CD4-positive, alpha-beta T cell treated with Interleukin-4 for 1 hour (primary cell): ENCODE results near the gene ELOVL6.
A peak's percentile ranks its signal among the peaks of the same experiment; 100 is the strongest.
"Not testable (repeated sequence)": the region's sequence is repeated elsewhere in the genome, so short reads cannot be mapped to it uniquely, and the experiment has no call there.

ENCODE experiments used
- DNase-seq, 2 donors: peaks; one replicate each; pipeline ENCODE4 v3.0.0-alpha.2; 2020 to 2022

Gene ELOVL6

DNA sequence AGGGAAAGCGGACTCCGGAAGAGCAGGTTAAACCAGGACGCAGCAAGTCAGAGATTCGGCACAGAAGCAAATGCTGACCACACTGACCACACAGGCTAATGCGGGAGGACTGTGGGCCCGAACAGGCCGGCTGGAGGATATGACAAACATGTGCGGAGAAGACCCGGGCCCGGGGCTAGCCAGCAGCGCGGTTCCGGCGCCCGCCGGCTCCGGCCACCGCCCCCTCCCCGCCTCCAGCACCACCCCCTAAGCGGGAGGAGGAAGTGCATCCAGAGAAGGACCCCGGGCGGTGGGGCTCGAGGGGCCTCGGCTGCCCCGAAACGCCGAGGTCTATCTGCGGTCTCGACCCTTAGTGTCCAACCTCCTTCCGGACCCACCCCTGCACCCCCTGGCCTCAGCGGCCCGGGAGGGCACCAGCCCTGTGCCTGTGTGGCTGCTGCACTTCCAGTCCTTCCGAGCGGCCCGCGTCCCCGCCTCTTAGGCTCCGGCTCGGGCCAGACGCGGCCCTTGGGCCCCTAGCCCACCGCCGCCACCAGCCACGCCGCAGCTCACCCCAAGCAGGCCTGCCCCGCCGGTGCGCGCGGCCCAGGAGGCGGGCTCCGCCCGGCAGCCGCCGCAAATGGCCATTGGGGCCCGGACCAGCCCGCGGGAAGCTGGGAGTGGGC, 2.1 kb downstream of the ELOVL6 start:
- DNase-seq: peak; percentile 18 to 41

DNA sequence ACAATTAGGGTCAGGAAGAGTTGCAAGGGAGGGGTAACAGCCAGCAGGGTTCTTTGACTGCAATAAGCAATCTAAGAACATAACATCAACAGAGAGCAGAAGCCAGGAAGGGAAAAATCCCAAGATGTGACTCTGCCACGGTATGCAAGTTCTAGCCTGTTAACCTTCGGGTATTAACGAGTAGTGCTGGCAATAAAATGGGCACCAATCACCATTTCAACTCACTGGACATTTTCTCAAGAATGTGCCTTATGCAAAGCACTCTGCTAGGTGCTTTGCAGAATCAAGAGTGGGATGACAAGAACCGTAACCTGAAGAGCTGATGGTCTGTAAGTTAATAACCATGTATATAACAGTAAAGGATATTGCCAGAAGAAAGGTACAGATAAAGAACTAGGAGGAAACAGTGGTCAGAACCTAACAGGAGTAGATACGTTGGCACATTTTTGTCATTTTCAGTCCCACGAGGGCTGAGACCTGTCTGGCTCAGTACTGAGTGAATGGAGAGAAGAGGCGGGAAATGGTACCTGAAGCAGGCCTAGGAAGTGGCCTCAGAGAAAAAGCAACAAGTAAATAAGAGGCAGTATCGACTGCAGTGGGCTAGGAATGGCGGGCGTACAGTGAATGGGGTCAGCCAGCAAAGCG, 2.7 kb downstream of the ELOVL6 start:
- peak in 1 of 2 donors; percentile 5 for DNase-seq

GRCh38 chr4:110193822-110194761, 4.3 kb downstream of the ELOVL6 start:
- DNase-seq: peak; percentile 88 to 89

- DNase-seq: not testable (repeated sequence)
Measured at GRCh38 chr4:110193287-110193686, 5.1 kb downstream of the ELOVL6 start.

GRCh38 chr4:110190249-110190648, 8.2 kb downstream of the ELOVL6 start:
- DNase-seq: no peak

GRCh38 chr4:110188113-110188512, 10.3 kb downstream of the ELOVL6 start:
- no peak for DNase-seq

- no peak for DNase-seq
Measured at GRCh38 chr4:110184791-110185155, 13.6 kb downstream of the ELOVL6 start.

- DNase-seq: no peak
Measured at GRCh38 chr4:110184140-110184790, 14.2 kb downstream of the ELOVL6 start.

- DNase-seq: no peak
Measured at GRCh38 chr4:110183643-110184042, 14.8 kb downstream of the ELOVL6 start.

DNA sequence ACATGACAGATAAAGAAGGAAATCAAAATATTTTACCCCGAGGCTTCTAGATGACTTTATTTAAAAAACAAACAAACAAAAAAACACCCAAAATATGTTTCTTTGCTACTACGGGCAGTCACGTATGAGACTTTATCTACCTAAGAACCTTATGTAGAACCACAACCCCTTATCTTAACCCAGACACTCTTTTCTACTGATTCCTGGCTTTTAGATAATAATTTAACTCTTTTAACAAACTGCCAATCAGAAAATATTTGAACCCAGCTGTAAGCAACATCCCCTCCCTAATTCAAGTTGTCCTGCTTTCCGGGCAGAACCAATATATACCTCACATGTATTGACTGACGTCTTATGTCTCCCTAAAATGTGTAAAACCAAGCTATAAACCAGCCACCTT, 15.4 kb downstream of the ELOVL6 start:
- no peak for DNase-seq

GRCh38 chr4:110181890-110182289, 16.5 kb downstream of the ELOVL6 start:
- DNase-seq: no peak

DNA sequence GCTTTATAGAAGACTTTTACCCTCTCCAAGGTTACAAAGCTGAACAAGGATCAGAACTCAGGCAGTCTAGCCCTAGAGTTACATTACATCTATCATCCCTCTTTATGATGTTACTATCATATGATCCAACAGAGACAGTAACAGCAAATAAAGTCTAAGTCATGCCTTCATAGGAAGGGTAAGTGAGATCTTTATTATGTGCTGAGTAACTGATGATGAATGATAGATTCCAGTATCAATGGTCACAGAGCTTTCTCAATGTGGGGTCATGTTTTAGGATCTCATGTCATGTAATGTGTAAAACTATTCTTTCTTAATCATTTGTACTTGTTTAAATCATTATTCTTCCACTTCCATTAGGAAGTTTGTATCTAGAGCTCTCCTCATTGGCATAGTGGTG, 22.8 kb downstream of the ELOVL6 start:
- DNase-seq: no peak

- no peak for DNase-seq
Measured at GRCh38 chr4:110172972-110173371, 25.4 kb downstream of the ELOVL6 start.

- DNase-seq: no peak
Measured at GRCh38 chr4:110171971-110172370, 26.4 kb downstream of the ELOVL6 start.

DNA sequence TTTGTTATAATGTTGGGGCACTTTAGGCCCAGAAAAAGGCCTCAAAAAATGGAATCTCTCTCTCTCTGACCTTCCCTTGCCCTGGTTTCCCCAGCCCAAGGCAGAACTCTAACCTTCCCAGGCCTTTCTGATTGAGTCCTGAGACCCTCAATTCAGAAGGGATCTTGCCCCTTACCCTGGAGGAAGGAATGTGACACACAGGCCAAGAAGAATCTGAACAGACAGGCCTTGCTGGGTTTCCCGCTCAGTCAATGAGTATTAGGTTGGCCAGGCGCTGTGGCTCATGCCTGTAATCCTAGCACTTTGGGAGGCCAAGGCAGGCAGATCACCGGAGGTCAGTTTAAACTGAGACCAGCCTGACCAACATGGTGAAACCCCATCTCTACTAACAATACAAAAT, 27.6 kb downstream of the ELOVL6 start:
- no peak for DNase-seq

- DNase-seq: peak; percentile 60 to 64
Measured at GRCh38 chr4:110165382-110166286, 32.8 kb downstream of the ELOVL6 start.

GRCh38 chr4:110164856-110165255, 33.6 kb downstream of the ELOVL6 start:
- DNase-seq: peak in 1 of 2 donors; percentile 14

GRCh38 chr4:110164251-110164650, 34.2 kb downstream of the ELOVL6 start:
- DNase-seq: no peak

DNA sequence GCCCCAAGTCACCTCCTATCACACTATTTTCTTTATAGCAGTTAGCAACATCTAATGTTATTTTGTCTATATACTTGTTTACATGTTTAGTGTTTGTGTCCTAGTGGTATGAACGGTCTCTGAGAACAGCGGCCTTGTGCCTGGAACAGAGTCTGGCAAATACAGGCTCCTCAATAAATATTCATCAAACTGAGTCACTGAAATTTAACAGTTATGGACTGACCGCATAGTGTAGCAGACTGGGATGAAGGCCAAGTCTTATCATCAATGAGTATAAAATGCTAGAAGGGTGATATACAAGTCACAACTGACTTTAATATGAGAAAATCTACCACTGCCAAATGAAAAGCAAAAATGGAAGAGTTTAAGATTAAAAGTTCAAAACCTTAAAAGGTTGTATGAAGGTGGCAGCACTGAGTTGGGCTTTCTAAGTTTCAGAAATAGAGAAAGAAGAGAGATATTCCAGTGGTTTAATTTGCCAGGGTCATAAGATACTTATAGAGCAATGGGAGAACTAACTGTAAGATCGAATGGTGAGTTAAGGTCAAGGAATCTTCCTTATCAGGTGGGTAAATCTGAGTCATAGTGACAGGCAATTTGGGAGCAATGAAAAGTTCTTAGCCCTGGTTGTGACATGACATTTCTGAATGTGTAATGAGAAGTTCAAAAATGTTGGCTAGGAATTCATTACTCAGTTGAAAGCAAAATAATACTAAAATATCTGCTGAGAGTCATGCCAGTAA, 34.9 kb downstream of the ELOVL6 start:
- DNase-seq: no peak

DNA sequence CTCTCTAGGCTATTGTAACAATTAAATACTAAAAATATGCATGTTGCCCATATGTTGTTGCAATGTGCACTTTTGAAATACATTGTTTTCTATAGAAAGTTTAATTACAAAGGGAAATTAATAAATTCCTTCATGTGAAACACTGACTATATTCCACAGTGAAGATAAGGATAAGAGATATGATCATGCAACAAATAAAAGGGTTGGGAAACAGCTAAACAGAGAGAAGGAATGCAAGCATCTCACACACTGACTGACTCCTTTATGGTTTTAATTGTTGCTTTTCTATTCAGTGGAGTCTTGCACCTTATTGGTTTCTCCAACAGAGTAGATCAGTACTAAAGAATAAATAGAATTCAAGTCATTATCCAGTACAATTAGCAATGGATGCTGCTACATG, 37.8 kb downstream of the ELOVL6 start:
- no peak for DNase-seq

GRCh38 chr4:110159541-110159940, 38.9 kb downstream of the ELOVL6 start:
- no peak for DNase-seq
